DMS153 treated with DMSO at 0.1 percent for 48 hours (cell line): ENCODE measurements around the gene GLT8D2.
A peak's percentile ranks its signal among the peaks of the same experiment; 100 is the strongest.

Source experiments
- DNase-seq: peaks from one replicate; lab custom pipeline; 2025; ENCODE audit not compliant: unreplicated experiment; lab: John Stamatoyannopoulos, UW

The GLT8D2 gene, protein sequence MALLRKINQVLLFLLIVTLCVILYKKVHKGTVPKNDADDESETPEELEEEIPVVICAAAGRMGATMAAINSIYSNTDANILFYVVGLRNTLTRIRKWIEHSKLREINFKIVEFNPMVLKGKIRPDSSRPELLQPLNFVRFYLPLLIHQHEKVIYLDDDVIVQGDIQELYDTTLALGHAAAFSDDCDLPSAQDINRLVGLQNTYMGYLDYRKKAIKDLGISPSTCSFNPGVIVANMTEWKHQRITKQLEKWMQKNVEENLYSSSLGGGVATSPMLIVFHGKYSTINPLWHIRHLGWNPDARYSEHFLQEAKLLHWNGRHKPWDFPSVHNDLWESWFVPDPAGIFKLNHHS

GRCh38 chr12:104049903-104050356, at the start of gene GLT8D2:
Gene GLT8D2 (minus strand): TSS chr12:104050187. CDS start chr12:104019648, 30,539 bp downstream.
- DNase-seq: no peak

- no peak for DNase-seq
These were observed 48.0 kb upstream of the GLT8D2 start for GRCh38 chr12:104097954-104098353.

GRCh38 chr12:104095289-104095688, 45.3 kb upstream of the GLT8D2 start:
- DNase-seq: no peak

DNA sequence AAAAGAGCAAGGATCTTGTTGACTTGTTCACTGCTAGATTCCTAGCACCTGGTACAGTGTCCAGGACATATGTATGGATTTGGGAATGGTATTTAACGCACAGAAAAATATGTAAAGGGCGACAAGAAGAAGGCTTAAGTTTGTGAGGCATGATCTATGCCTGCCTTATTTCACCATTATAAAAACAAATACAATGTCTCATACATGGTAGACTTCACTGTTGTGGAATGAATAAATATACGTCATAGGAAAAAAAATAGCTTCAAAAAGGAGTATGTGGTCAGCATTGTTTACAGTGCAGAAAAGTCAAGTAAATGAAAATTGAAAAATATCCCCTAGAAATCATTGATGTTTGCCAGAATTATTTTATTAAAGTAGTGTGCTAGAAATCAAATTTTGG, 44.3 kb upstream of the GLT8D2 start:
- DNase-seq: no peak

GRCh38 chr12:104091136-104091535, 41.1 kb upstream of the GLT8D2 start:
- DNase-seq: no peak

GRCh38 chr12:104090685-104091084, 40.7 kb upstream of the GLT8D2 start:
- no peak for DNase-seq

DNA sequence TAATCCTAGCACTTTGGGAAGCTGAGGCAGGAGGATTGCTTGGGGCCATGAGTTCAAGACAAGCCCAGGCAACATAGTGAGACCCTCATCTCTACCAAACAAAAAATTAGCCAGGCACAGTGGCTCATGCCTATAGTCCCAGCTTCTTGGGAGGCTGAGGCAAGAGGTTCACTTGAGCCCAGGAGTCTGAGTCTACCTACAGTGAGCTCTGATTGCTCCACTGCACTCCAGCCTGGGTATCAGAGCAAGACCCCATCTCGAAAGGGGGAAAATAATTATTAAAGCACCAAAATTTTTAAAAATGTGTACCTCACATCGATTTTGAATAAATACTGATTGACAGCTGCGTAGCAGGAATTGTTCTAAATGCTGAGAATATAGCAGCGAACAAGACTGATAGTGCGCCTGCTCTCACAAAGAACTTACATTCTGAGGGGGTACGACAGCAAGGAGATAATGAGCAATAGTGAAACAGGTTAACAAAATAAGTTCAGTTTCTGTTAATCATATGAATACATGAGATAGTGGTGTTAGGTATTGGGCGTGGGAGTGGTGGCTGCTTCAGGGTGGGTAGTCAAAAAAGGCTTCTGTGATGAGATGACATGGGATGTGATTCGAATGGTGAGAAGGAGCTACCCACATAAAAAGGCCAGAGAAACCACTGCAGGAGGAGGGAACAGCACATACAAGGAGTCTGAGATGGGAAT, 33.9 kb upstream of the GLT8D2 start:
- no peak for DNase-seq

GRCh38 chr12:104080764-104081163, 30.8 kb upstream of the GLT8D2 start:
- no peak for DNase-seq

- no peak for DNase-seq
These were observed 29.0 kb upstream of the GLT8D2 start for GRCh38 chr12:104079024-104079423.

DNA sequence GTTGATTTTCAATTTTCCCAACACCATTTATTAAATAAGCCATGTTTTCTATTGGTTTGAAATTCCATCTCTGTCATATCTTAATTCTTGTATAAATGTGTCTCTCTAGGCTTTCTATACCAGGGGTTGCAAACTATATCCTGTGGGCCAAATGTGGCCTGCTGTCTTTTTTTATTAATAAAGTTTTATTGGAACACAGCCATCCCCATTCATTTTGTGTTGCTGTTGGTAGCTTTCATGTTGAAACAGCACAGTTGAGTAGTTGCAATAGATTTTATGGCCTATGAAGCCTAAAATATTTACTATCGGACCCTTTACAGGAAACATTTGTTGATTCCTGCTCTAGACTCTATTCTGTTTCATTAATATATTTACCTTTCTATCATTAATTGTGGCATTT, 23.7 kb upstream of the GLT8D2 start:
- DNase-seq: no peak

- DNase-seq: no peak
These were observed 22.1 kb upstream of the GLT8D2 start for GRCh38 chr12:104072099-104072498.

- DNase-seq: no peak
These were observed 14.9 kb upstream of the GLT8D2 start for GRCh38 chr12:104064842-104065427.

- DNase-seq: peak; percentile 66
These were observed 14.2 kb upstream of the GLT8D2 start, which contains the start of gene HCFC2 for GRCh38 chr12:104064031-104064841. Gene HCFC2 (plus strand): TSS chr12:104064531. CDS start chr12:104064561, 30 bp downstream.

DNA sequence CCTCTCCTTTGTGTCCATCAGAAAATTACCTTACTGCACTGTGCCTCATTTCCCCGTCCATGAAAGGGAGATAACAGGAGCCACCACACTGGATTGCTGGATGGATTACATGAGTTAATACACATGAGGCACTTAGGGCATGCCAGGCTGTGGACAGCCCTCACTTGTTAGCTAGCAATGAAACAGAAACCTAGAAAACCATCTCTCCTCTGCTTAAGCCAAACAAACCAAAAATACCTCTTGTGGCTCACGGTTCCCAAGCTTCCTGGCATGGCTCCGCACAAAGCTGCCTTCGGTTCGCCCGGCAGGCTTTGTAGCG, 13.7 kb upstream of the GLT8D2 start:
- peak; percentile 30 for DNase-seq

DNA sequence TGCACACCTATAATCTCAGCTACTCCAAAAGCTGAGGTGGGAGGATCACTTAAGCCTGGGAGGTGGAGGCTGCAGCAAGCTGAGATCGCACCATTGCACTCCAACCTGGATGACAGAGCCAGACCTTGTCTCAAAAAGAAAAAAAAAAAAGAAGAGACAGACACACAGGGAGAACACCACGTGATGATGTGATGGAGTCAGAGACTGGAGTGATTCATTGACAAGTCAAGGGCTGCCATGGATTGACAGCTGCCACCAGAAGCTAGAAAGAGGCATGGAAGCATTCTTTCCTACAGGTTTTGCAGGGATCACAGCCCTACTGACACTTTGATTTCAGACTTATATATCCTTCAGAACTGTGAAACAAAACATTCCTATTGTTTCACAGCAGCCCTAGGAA, 10.8 kb upstream of the GLT8D2 start:
- DNase-seq: no peak

GRCh38 chr12:104059963-104060362, 10.0 kb upstream of the GLT8D2 start:
- no peak for DNase-seq

GRCh38 chr12:104058802-104059201, 8.8 kb upstream of the GLT8D2 start:
- DNase-seq: no peak

DNA sequence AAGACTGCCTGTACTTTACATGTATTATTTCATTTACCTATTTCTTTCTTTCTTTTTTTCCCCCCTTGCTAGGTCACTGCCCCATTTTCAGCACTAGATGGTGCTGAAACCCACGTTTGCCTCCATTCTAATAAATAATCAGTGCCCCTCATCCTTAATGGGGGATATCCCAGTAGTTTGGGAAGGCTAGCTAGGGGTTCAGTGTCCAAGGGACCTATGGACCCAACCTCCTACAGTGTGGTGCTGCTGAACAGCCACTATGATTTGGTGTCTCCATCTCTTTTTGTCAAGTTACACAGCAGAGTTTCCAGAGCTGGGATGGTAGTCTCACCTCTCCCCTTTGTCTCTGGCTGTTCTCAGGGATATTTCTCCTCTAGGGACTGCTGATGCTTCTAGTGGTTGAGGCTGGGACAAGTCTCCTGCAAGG, 7.8 kb upstream of the GLT8D2 start:
- no peak for DNase-seq

GRCh38 chr12:104056419-104056972, 6.5 kb upstream of the GLT8D2 start:
- no peak for DNase-seq

GRCh38 chr12:104055686-104056388, 5.8 kb upstream of the GLT8D2 start:
- peak; percentile 40 for DNase-seq
